PC-9 (cell line): ENCODE data around the gene ADARB2.

Experiments
- EZH2 ChIP-seq: fragments of 200-600 bp; sonication (generic); IDR thresholded peaks from 2 replicates; pipeline ENCODE4 v1.8.0; 2017; ENCODE audit warnings: antibody characterized with exemption, low read depth
- TF ChIP-seq, protein P1 (sequence below): fragments of 200-600 bp; sonication (generic); conservative IDR thresholded peaks from 2 replicates; pipeline ENCODE4 v1.6.1; 2017; ENCODE audit warnings: mixed run types, antibody characterized with exemption, mild to moderate bottlenecking, moderate library complexity

DNA sequence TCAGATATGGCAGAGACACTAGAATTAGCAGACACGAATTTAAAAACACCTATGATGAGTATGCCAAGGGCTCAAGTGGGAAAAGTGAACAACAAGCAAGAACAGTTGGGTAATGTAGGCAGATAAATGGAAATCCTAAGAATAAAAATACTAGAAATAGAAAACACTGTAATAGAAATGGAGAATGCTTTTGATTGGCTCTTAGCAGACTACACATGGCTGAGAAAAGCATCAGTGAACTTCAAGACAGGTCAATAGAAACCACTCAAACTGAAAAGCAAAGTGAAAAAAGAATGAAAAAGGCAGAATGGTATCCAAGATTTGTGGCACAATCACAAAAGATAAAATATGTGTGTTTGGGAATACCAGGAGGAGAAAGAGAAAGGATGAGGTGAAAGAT is 598.8 kb downstream of the ADARB2 start:
- TF ChIP-seq, protein P1, sequence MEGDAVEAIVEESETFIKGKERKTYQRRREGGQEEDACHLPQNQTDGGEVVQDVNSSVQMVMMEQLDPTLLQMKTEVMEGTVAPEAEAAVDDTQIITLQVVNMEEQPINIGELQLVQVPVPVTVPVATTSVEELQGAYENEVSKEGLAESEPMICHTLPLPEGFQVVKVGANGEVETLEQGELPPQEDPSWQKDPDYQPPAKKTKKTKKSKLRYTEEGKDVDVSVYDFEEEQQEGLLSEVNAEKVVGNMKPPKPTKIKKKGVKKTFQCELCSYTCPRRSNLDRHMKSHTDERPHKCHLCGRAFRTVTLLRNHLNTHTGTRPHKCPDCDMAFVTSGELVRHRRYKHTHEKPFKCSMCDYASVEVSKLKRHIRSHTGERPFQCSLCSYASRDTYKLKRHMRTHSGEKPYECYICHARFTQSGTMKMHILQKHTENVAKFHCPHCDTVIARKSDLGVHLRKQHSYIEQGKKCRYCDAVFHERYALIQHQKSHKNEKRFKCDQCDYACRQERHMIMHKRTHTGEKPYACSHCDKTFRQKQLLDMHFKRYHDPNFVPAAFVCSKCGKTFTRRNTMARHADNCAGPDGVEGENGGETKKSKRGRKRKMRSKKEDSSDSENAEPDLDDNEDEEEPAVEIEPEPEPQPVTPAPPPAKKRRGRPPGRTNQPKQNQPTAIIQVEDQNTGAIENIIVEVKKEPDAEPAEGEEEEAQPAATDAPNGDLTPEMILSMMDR, result no peak
- no peak for TF ChIP-seq EZH2
